GM06990 (cell line): ENCODE data around the gene CMYA5.
"Not testable (repeated sequence)": the region's sequence is repeated elsewhere in the genome, so short reads cannot be mapped to it uniquely, and the experiment has no call there.

Experiments
- DNase-seq: peaks from one replicate; pipeline ENCODE4 v3.0.0-alpha.2; 2011; ENCODE audit not compliant: insufficient read length; ENCODE audit errors: extremely low read depth
- H3K27me3 ChIP-seq: replicated peaks from 2 replicates; pipeline ENCODE4 v1.6.0; 2011; ENCODE audit warnings: low read length; ENCODE audit not compliant: control insufficient read depth, insufficient read depth
- H3K36me3 ChIP-seq: 2 replicates; pipeline ENCODE4 v1.5.1; 2011; ENCODE audit warnings: low read length; ENCODE audit not compliant: control insufficient read depth, insufficient read depth
- H3K4me3 ChIP-seq: replicated peaks from 2 replicates; pipeline ENCODE4 v1.5.1; 2011; ENCODE audit warnings: low read depth, mild to moderate bottlenecking, control low read depth, low read length
- CTCF ChIP-seq: IDR thresholded peaks from 2 replicates; pipeline ENCODE4 v1.5.1; 2011; ENCODE audit warnings: low read length, control low read depth, mild to moderate bottlenecking, inconsistent platforms; ENCODE audit not compliant: insufficient read depth, poor library complexity, severe bottlenecking

CMYA5 gene

GRCh38 chr5:79704553-79704952 lies 14.9 kb downstream of the CMYA5 start:
- no peak for TF ChIP-seq CTCF
- Histone ChIP-seq H3K4me3 (no peak overlapping the region), H3K27me3 (no peaks in the 10 kb centered on the region), H3K36me3 (no peaks in the 10 kb centered on the region)
- DNase-seq: no peak

- Histone ChIP-seq H3K4me3 (no peak overlapping the region), H3K36me3 (no peaks in the 10 kb centered on the region), H3K27me3 (no peaks in the 10 kb centered on the region)
- TF ChIP-seq CTCF: no peak
- no peak for DNase-seq
These were observed 16.0 kb downstream of the CMYA5 start for GRCh38 chr5:79705632-79706031.

- H3K4me3 ChIP-seq, DNase-seq, H3K36me3 ChIP-seq, H3K27me3 ChIP-seq: not testable (repeated sequence)
These were observed 16.7 kb downstream of the CMYA5 start for GRCh38 chr5:79706317-79706716.

GRCh38 chr5:79707535-79707934 lies 17.9 kb downstream of the CMYA5 start:
- TF ChIP-seq CTCF: no peak
- Histone ChIP-seq H3K27me3 (no peaks in the 10 kb centered on the region), H3K4me3 (no peak overlapping the region), H3K36me3 (no peaks in the 10 kb centered on the region)
- peak; percentile 11 for DNase-seq

- no peak for TF ChIP-seq CTCF
- Histone ChIP-seq H3K36me3 (no peaks in the 10 kb centered on the region), H3K27me3 (no peaks in the 10 kb centered on the region)
These were observed 23.1 kb downstream of the CMYA5 start for GRCh38 chr5:79712741-79713140.

GRCh38 chr5:79713727-79714126 lies 24.1 kb downstream of the CMYA5 start:
- TF ChIP-seq CTCF: no peak

More at GRCh38 chr5:79712741-79713140, 23.1 kb downstream of the CMYA5 start:
- no peak overlapping the region for H3K4me3 ChIP-seq
- DNase-seq: no peak

More at GRCh38 chr5:79713727-79714126, 24.1 kb downstream of the CMYA5 start:
- H3K27me3 ChIP-seq: no peaks in the 10 kb centered on the region
- DNase-seq: no peak
- no peak overlapping the region for H3K4me3 ChIP-seq
- no peaks in the 10 kb centered on the region for H3K36me3 ChIP-seq
